H1 (cell line): ENCODE results near the gene TMEM9B. TPM values are rescaled to one million over a fixed set of nuclear protein-coding genes. Genes with fewer than 3 reads are reported as not detected.

Source experiments
- CTCF ChIA-PET: fragments of 300-600 bp; sonication (Branson Sonifier 250); formaldehyde crosslinking; loops from one replicate; lab custom pipeline; 2021; ENCODE audit not compliant: partially characterized antibody; lab: Charles Lee
- POLR2A ChIA-PET: fragments of 300-600 bp; sonication (Branson Sonifier 250); formaldehyde crosslinking; loops from one replicate; lab custom pipeline; 2021; ENCODE audit warnings: inconsistent platforms; ENCODE audit not compliant: partially characterized antibody; lab: Charles Lee
- DNase-seq, 2 experiments: peaks; one replicate each; pipeline versions ENCODE4 v3.0.0 to v3.0.0-alpha.2; 2010 to 2022; ENCODE audit warnings: low spot score in 2 of 2, low read depth in 1 of 2, mixed read lengths in 1 of 2
- FAIRE-seq: peaks from 2 replicates; lab custom pipeline; 2011; peaks lifted over from hg19 to GRCh38; lab: Jason Lieb, UNC
- H2AFZ ChIP-seq: 2 replicates; pipeline ENCODE4 v1.8.1; 2012; ENCODE audit warnings: low read length, inconsistent platforms
- H2AK5ac ChIP-seq: 2 replicates; pipeline ENCODE4 v1.6.1; 2013; ENCODE audit warnings: low read depth, low read length
- H2BK120ac ChIP-seq: replicated peaks from 2 replicates; pipeline ENCODE3; 2013; ENCODE audit warnings: low read depth, low read length, inconsistent platforms
- H2BK12ac ChIP-seq: 2 replicates; pipeline ENCODE4 v1.6.1; 2013; ENCODE audit warnings: low read depth, low read length
- H2BK15ac ChIP-seq: 2 replicates; pipeline ENCODE4 v1.6.1; 2013; ENCODE audit warnings: low read length
- H2BK20ac ChIP-seq: 2 replicates; pipeline ENCODE4 v1.6.1; 2013; ENCODE audit warnings: low read length
- H2BK5ac ChIP-seq: 2 replicates; pipeline ENCODE4 v1.6.1; 2013; ENCODE audit warnings: low read depth, low read length
- H3K14ac ChIP-seq: 2 replicates; pipeline ENCODE4 v1.6.1; 2013; ENCODE audit warnings: inconsistent platforms; ENCODE audit not compliant: insufficient read length
- H3K18ac ChIP-seq: 2 replicates; pipeline ENCODE4 v1.6.1; 2013; ENCODE audit warnings: low read length; ENCODE audit errors: extremely low read depth
- H3K23ac ChIP-seq: 2 replicates; pipeline ENCODE4 v1.6.1; 2013; ENCODE audit warnings: inconsistent platforms; ENCODE audit not compliant: insufficient read length
- H3K23me2 ChIP-seq: 2 replicates; pipeline ENCODE4 v1.6.1; 2013; ENCODE audit warnings: low read depth, low read length
- H3K27ac ChIP-seq: 2 replicates; pipeline ENCODE4 v1.6.1; 2011; ENCODE audit warnings: low read depth, low read length, inconsistent platforms
- H3K27me3 ChIP-seq, 4 experiments: replicated peaks in 1 of 4; 1 replicate in 1 of 4; 2 replicates in 3 of 4; pipeline versions ENCODE4 v1.6.1 to v1.8.1; 2011 to 2013; ENCODE audit warnings: low read length in 3 of 4, mild to moderate bottlenecking in 3 of 4, inconsistent platforms in 2 of 4, mixed read lengths in 2 of 4, moderate library complexity in 1 of 4; ENCODE audit not compliant: control insufficient read depth in 3 of 4, insufficient read depth in 3 of 4; ENCODE audit errors: extremely low read depth in 1 of 4
- H3K36me3 ChIP-seq, 4 experiments: 2 replicates each; pipeline versions ENCODE4 v1.6.1 to v1.8.1; 2011 to 2013; ENCODE audit warnings: mild to moderate bottlenecking in 4 of 4, low read length in 3 of 4, moderate library complexity in 2 of 4, control low read depth in 1 of 4, inconsistent platforms in 1 of 4; ENCODE audit not compliant: insufficient read depth in 4 of 4, control insufficient read depth in 2 of 4
- H3K4ac ChIP-seq: replicated peaks from 2 replicates; pipeline ENCODE3; 2013; ENCODE audit warnings: low read length, low read depth, mixed read lengths, inconsistent platforms; ENCODE audit not compliant: insufficient read length
- H3K4me1 ChIP-seq, 4 experiments: replicated peaks in 1 of 4; 1 replicate in 1 of 4; 2 replicates in 3 of 4; pipeline versions ENCODE4 v1.6.1 to v1.8.1; 2011 to 2013; ENCODE audit warnings: low read length in 3 of 4, inconsistent platforms in 2 of 4, mixed read lengths in 1 of 4; ENCODE audit not compliant: insufficient read depth in 4 of 4, control insufficient read depth in 3 of 4
- H3K4me2 ChIP-seq, 2 experiments: 2 replicates each; pipeline versions ENCODE4 v1.6.1 to v1.8.1; 2011 to 2013; ENCODE audit warnings: low read depth in 2 of 2, low read length in 2 of 2, control low read depth in 1 of 2, inconsistent platforms in 1 of 2, mild to moderate bottlenecking in 1 of 2; ENCODE audit not compliant: insufficient read depth in 1 of 2
- H3K4me3 ChIP-seq, 4 experiments: fragments of 200-600, 300-600 bp in 1 of 4; sonication (generic), shearing (Covaris generic), sonication (Bioruptor Twin) in 1 of 4; 2 replicates each; pipeline versions ENCODE4 v1.5.1 to v1.8.1; 2011 to 2016; ENCODE audit warnings: low read length in 4 of 4, low read depth in 3 of 4, control low read depth in 2 of 4, inconsistent platforms in 2 of 4, mild to moderate bottlenecking in 2 of 4, mixed read lengths in 1 of 4, moderate library complexity in 1 of 4; ENCODE audit not compliant: insufficient read depth in 2 of 4; ENCODE audit errors: extremely low read depth in 1 of 4
- H3K56ac ChIP-seq: replicated peaks from 2 replicates; pipeline ENCODE3; 2013; ENCODE audit warnings: low read depth, mild to moderate bottlenecking, mixed read lengths, low read length, inconsistent platforms; ENCODE audit not compliant: insufficient read length
- H3K79me1 ChIP-seq: 2 replicates; pipeline ENCODE4 v1.6.1; 2013; ENCODE audit warnings: low read depth, low read length, control low read depth
- H3K79me2 ChIP-seq, 2 experiments: 2 replicates each; pipeline versions ENCODE4 v1.6.1 to v1.8.1; 2012 to 2013; ENCODE audit warnings: low read length in 2 of 2, mild to moderate bottlenecking in 2 of 2, inconsistent platforms in 1 of 2; ENCODE audit not compliant: insufficient read depth in 2 of 2, control insufficient read depth in 1 of 2
- H3K9ac ChIP-seq, 4 experiments: replicated peaks in 1 of 4; 1 replicate in 1 of 4; 2 replicates in 3 of 4; pipeline versions ENCODE4 v1.6.1 to v1.8.1; 2011 to 2013; ENCODE audit warnings: low read depth in 3 of 4, low read length in 3 of 4, control low read depth in 2 of 4, mild to moderate bottlenecking in 2 of 4, moderate library complexity in 2 of 4, inconsistent platforms in 1 of 4; ENCODE audit errors: extremely low read depth in 1 of 4
- H3K9me3 ChIP-seq, 2 experiments: 2 replicates each; pipeline versions ENCODE4 v1.6.1 to v1.8.1; 2012 to 2013; ENCODE audit warnings: mild to moderate bottlenecking in 2 of 2, moderate library complexity in 2 of 2, control low read depth in 1 of 2, inconsistent platforms in 1 of 2, low read depth in 1 of 2, low read length in 1 of 2, mixed read lengths in 1 of 2; ENCODE audit not compliant: insufficient read depth in 2 of 2
- H4K20me1 ChIP-seq, 2 experiments: replicated peaks in 1 of 2; 2 replicates each; pipeline versions ENCODE3 to v1.8.1; 2011 to 2013; ENCODE audit warnings: inconsistent platforms in 2 of 2, low read length in 2 of 2, mild to moderate bottlenecking in 1 of 2; ENCODE audit not compliant: insufficient read depth in 2 of 2, control insufficient read depth in 1 of 2
- H4K5ac ChIP-seq: 2 replicates; pipeline ENCODE4 v1.6.1; 2013; ENCODE audit warnings: low read length, low read depth, mixed read lengths, inconsistent platforms; ENCODE audit not compliant: insufficient read length
- H4K8ac ChIP-seq: 2 replicates; pipeline ENCODE4 v1.8.0; 2013; ENCODE audit warnings: mild to moderate bottlenecking, moderate library complexity, low read length, inconsistent platforms; ENCODE audit not compliant: insufficient read depth; ENCODE audit errors: extremely low read depth
- H4K91ac ChIP-seq: replicated peaks from 2 replicates; pipeline ENCODE3; 2013; ENCODE audit warnings: low read length, mixed read lengths, inconsistent platforms; ENCODE audit not compliant: insufficient read length
- CBX5 ChIP-seq: fragments of 300-800, 300-1000 bp; sonication (generic); IDR thresholded peaks from 2 replicates; pipeline ENCODE4 v1.7.1; 2016; ENCODE audit warnings: antibody characterized with exemption, low read length, low read depth
- CTCF ChIP-seq, 3 experiments: IDR thresholded peaks; 1 replicate in 2 of 3; 2 replicates in 1 of 3; pipeline versions ENCODE4 v1.5.1 to v1.6.1; 2011; ENCODE audit warnings: low read length in 3 of 3, mild to moderate bottlenecking in 3 of 3, inconsistent platforms in 2 of 3, low read depth in 1 of 3, moderate library complexity in 1 of 3; ENCODE audit not compliant: insufficient read depth in 1 of 3; ENCODE audit errors: control extremely low read depth in 1 of 3
- FOSL1 ChIP-seq: IDR thresholded peaks from 2 replicates; pipeline ENCODE4 v1.6.1; 2011; ENCODE audit warnings: mild to moderate bottlenecking, low read depth, low read length, moderate library complexity; ENCODE audit not compliant: insufficient read depth
- GTF2F1 ChIP-seq: IDR thresholded peaks from 2 replicates; pipeline ENCODE4 v1.6.1; 2012; ENCODE audit warnings: low read depth, low read length, improper control_type of control experiment, borderline replicate concordance
- HDAC6 ChIP-seq: IDR thresholded peaks from one replicate; pipeline ENCODE4 v1.7.1; 2012; ENCODE audit warnings: low read depth, mild to moderate bottlenecking, inconsistent platforms, low read length, moderate library complexity
- JUN ChIP-seq: IDR thresholded peaks from 2 replicates; pipeline ENCODE4 v1.6.1; 2011; ENCODE audit warnings: low read depth, mild to moderate bottlenecking, improper control_type of control experiment, low read length
- KDM1A ChIP-seq: fragments of 200-600, 300-600 bp; sonication (generic); IDR thresholded peaks from 2 replicates; pipeline ENCODE4 v1.7.1; 2016; ENCODE audit warnings: mild to moderate bottlenecking, low read length, borderline replicate concordance
- MAX ChIP-seq: IDR thresholded peaks from 2 replicates; pipeline ENCODE4 v1.6.1; 2012; ENCODE audit warnings: inconsistent platforms
- SP1 ChIP-seq: IDR thresholded peaks from 2 replicates; pipeline ENCODE4 v1.6.1; 2011; ENCODE audit warnings: low read depth, low read length
- WGBS, 2 experiments: shearing (Covaris generic) in 1 of 2; methylation state at CpG; one replicate each; pipeline versions ENCODE4 v1.1.6 to v1.1.7; 2013 to 2015; ENCODE audit warnings: low lambda C conversion rate in 2 of 2, mixed read lengths in 2 of 2, inconsistent platforms in 1 of 2, low coverage in 1 of 2, missing lambda C conversion rate in 1 of 2; ENCODE audit not compliant: insufficient replicate concordance in 2 of 2, insufficient coverage in 1 of 2, insufficient read length in 1 of 2; ENCODE audit errors: extremely low coverage in 1 of 2, missing lambda C conversion rate in 1 of 2; 5-methylcytosine and 5-hydroxymethylcytosine counted together
- polyA plus RNA-seq, 7 experiments: library from polyadenylated mRNA; depleted of rRNA in 3 of 7; stranded (reverse) in 5 of 7; unstranded in 2 of 7; fragments of >200 nt in 5 of 7; fragments of 200-250 nt in 2 of 7; gene quantifications; 1 replicate in 5 of 7; 2 replicates in 1 of 7; 4 replicates in 1 of 7; pipeline versions ENCODE4 v1.2.1 to v1.2.3, GENCODE V29; 2011 to 2013; ENCODE audit warnings: missing spikeins in 2 of 7, mixed read lengths in 2 of 7
- total RNA-seq: library from RNA; stranded (reverse); fragmentation: NEBNext Ultra II Directional; extraction: Animal tissue kit (Norgen Biotek cat#: 25700); gene quantifications from 2 replicates; pipeline ENCODE4 v1.2.1, GENCODE V29; 2021

The TMEM9B gene
- total and polyA plus RNA-seq, 2 of the 8 experiments (the other 6 are each of a cell fraction or from before 2014, with no cell fraction given) = 8.3 to 9.4 TPM

- Histone ChIP-seq H3K4ac (no peak overlapping the region), H2BK120ac (no peak overlapping the region), H3K79me1 (no peaks in the 10 kb centered on the region), H2BK12ac (0 out of 2 replicates have a peak overlapping the region, but pooled peaks have one; percentile 50), H3K56ac (no peak overlapping the region), H3K79me2 (no peaks in the 10 kb centered on the region), H2BK5ac (no peak overlapping the region), H2BK20ac (0 out of 2 replicates have a peak overlapping the region, but pooled peaks have one; percentile 72), H3K4me1 (peaks cover 0 to 8% (median 1%) of the 10 kb centered on the region in 4 experiments; a peak in 2 of 7 replicates), H3K14ac (no peak overlapping the region), H3K4me2 (no peak overlapping the region), H4K8ac (no peak overlapping the region), H4K20me1 (no peaks in the 10 kb centered on the region), H2BK15ac (no peak overlapping the region), H3K23ac (no peak overlapping the region), H3K27ac (no peak overlapping the region), H3K23me2 (no peaks in the 10 kb centered on the region), H2AK5ac (no peak overlapping the region), H3K36me3 (no peaks in the 10 kb centered on the region), H3K27me3 (no peaks in the 10 kb centered on the region), H3K9me3 (no peaks in the 10 kb centered on the region), H3K9ac (no peak overlapping the region), H2AFZ (no peak overlapping the region), H3K18ac (no peak overlapping the region; the same call in 1 of the 2 replicates), H4K91ac (peak overlapping the region; percentile 58), H4K5ac (no peak overlapping the region), H3K4me3 (no peak overlapping the region)
- 93% methylated on average over 9 of the region's 12 CpGs; no CpG with 5 or more reads in 1 of the 2 experiments for WGBS, 2 experiments
- FAIRE-seq = no peak
- POLR2A ChIA-PET = interaction anchor here (0.6 to 2.5 kb wide), 2 partner anchors 13 to 17 kb away, joined by 3 to 5 read pairs; no protein-coding TSS in a partner anchor
- CTCF ChIA-PET = interaction anchor here (0.6 to 2.0 kb wide), 8 partner anchors 12 to 184 kb away, joined by 3 to 6 read pairs (median 4); partner anchors contain the start of gene ASCL3
- no peak for DNase-seq
- TF ChIP-seq HDAC6 (no peak), KDM1A (no peak), JUN (no peak), MAX (no peak), GTF2F1 (no peak), CBX5 (no peak), SP1 (no peak), CTCF (IDR thresholded peaks at IDR 0.05; ENCODE audit: control extremely low read depth in 1 of 3, insufficient read depth in 1 of 3, low read depth in 1 of 3, low read length in 3 of 3) (no peak), FOSL1 (no peak)
Observed at GRCh38 chr11:8930456-8931175, 33.6 kb downstream of the TMEM9B start.
